A549 (cell line): ENCODE measurements around the gene MEGF8. TPM values are rescaled to one million over a fixed set of nuclear protein-coding genes. Genes with fewer than 3 reads are reported as not detected.
A peak's percentile ranks its signal among the peaks of the same experiment; 100 is the strongest.

Experiments used
- ATAC-seq, 2 experiments: fragments of 200-7000 bp in 1 of 2; fragments of >200 bp in 1 of 2; cut with Nextera tagmentation in 1 of 2; cut with Tn5 transposase in 1 of 2; 3 replicates each; pipeline versions ENCODE4 v1.8.0 to v1.9.1; 2018 to 2020; ENCODE audit warnings: mild to moderate bottlenecking in 1 of 2, moderate library complexity in 1 of 2
- CTCF ChIA-PET: fragments of 300-600 bp; sonication (Branson Sonifier 250); formaldehyde crosslinking; extraction: SDS; loops from one replicate; lab custom pipeline; 2021; ENCODE audit warnings: antibody characterized with exemption, inconsistent platforms; lab: Yijun Ruan, JAX
- POLR2A ChIA-PET: fragments of 350-600 bp; formaldehyde crosslinking; extraction: SDS; loops from one replicate; lab custom pipeline; 2021; ENCODE audit warnings: antibody characterized with exemption, inconsistent platforms; lab: Yijun Ruan, JAX
- DNase-seq, 2 experiments: peaks; one replicate each; pipeline versions ENCODE4 v3.0.0 to v3.0.0-alpha.2; 2011 to 2016; ENCODE audit warnings: low read depth in 1 of 2, low spot score in 1 of 2
- FAIRE-seq: peaks from 2 replicates; lab custom pipeline; 2011; peaks lifted over from hg19 to GRCh38; lab: Jason Lieb, UNC
- H3K27ac ChIP-seq, 2 experiments: fragments of >200 bp; sonication (Bioruptor Twin); formaldehyde crosslinking; 3 replicates each; pipeline ENCODE4 v1.5.1; 2016 to 2017
- H3K4me1 ChIP-seq: fragments of >200 bp; sonication (Bioruptor Twin); formaldehyde crosslinking; 3 replicates; pipeline ENCODE4 v1.6.1; 2016
- H3K4me2 ChIP-seq: fragments of >200 bp; sonication (Bioruptor Twin); formaldehyde crosslinking; 3 replicates; pipeline ENCODE4 v1.6.1; 2016
- H3K4me3 ChIP-seq: fragments of >200 bp; sonication (Bioruptor Twin); formaldehyde crosslinking; 3 replicates; pipeline ENCODE4 v1.5.1; 2016
- H3K9me3 ChIP-seq: fragments of >200 bp; sonication (Bioruptor Twin); formaldehyde crosslinking; 3 replicates; pipeline ENCODE4 v1.6.1; 2016
- CBX8 ChIP-seq: fragments of 200-600 bp; sonication (generic); IDR thresholded peaks from 2 replicates; pipeline ENCODE4 v1.6.1; 2016
- CEBPB ChIP-seq, 2 experiments: fragments of >200 bp in 1 of 2; sonication (Bioruptor Twin) in 1 of 2; formaldehyde crosslinking in 1 of 2; IDR thresholded peaks; 2 replicates each; pipeline ENCODE4 v1.6.1; 2012 to 2016
- EHF ChIP-seq: fragments of 250-450 bp; sonication (Bioruptor Pico); IDR thresholded peaks from 2 replicates; pipeline ENCODE4 v1.5.0; 2020; ENCODE audit warnings: mild to moderate bottlenecking
- ESRRA ChIP-seq: fragments of 150-350 bp; IDR thresholded peaks from 2 replicates; pipeline ENCODE4 v1.6.1; 2014; ENCODE audit warnings: mild to moderate bottlenecking, low read length, borderline replicate concordance
- FOSB ChIP-seq: fragments of 250-450 bp; sonication (Bioruptor Pico); IDR thresholded peaks from 2 replicates; pipeline ENCODE4 v1.5.0; 2020; ENCODE audit warnings: mild to moderate bottlenecking, moderate library complexity
- FOSL2 ChIP-seq, 2 experiments: fragments of 450-650 bp in 1 of 2; fragments of >200 bp in 1 of 2; sonication (Bioruptor Twin) in 1 of 2; formaldehyde crosslinking; IDR thresholded peaks; 2 replicates each; pipeline versions ENCODE4 v1.5.0 to v1.6.1; 2016 to 2020; ENCODE audit warnings: mild to moderate bottlenecking in 1 of 2, moderate library complexity in 1 of 2
- FOXS1 ChIP-seq: fragments of 250-450 bp; sonication (Bioruptor Pico); IDR thresholded peaks from 2 replicates; pipeline ENCODE4 v1.5.0; 2020; ENCODE audit warnings: mild to moderate bottlenecking, moderate library complexity
- HEYL ChIP-seq: fragments of 250-450 bp; sonication (Bioruptor Pico); IDR thresholded peaks from 2 replicates; pipeline ENCODE4 v1.8.0; 2021; ENCODE audit warnings: mild to moderate bottlenecking, moderate library complexity
- HOXB13 ChIP-seq: fragments of 250-450 bp; sonication (Bioruptor Pico); IDR thresholded peaks from 2 replicates; pipeline ENCODE4 v1.5.0; 2020; ENCODE audit warnings: low read depth, mild to moderate bottlenecking, moderate library complexity
- HOXB5 ChIP-seq: fragments of 250-450 bp; sonication (Bioruptor Pico); IDR thresholded peaks from 2 replicates; pipeline ENCODE4 v1.5.0; 2020; ENCODE audit warnings: mild to moderate bottlenecking, moderate library complexity
- JUN ChIP-seq, 2 experiments: fragments of >200 bp; sonication (Bioruptor Twin); formaldehyde crosslinking; IDR thresholded peaks; 2 replicates in 1 of 2; 3 replicates in 1 of 2; pipeline ENCODE4 v1.6.1; 2016 to 2017
- NFE2L2 ChIP-seq: fragments of 150-350 bp; conservative IDR thresholded peaks from 2 replicates; pipeline ENCODE4 v1.6.1; 2014; ENCODE audit warnings: low read length
- NR3C1 ChIP-seq: fragments of >200 bp; sonication (Bioruptor Twin); formaldehyde crosslinking; IDR thresholded peaks from 3 replicates; pipeline ENCODE4 v1.6.1; 2017
- PHF8 ChIP-seq: fragments of 200-600 bp; sonication (generic); IDR thresholded peaks from 2 replicates; pipeline ENCODE4 v1.6.1; 2016; ENCODE audit warnings: low read depth, mild to moderate bottlenecking, antibody characterized with exemption, moderate library complexity, borderline replicate concordance
- RAD21 ChIP-seq, 2 experiments: fragments of >200 bp in 1 of 2; sonication (Bioruptor Twin) in 1 of 2; formaldehyde crosslinking in 1 of 2; IDR thresholded peaks in 1 of 2; conservative IDR thresholded peaks in 1 of 2; 2 replicates in 1 of 2; 3 replicates in 1 of 2; pipeline ENCODE4 v1.6.1; 2012 to 2018; ENCODE audit warnings: inconsistent platforms in 1 of 2
- RCOR1 ChIP-seq: fragments of 150-350 bp; IDR thresholded peaks from 2 replicates; pipeline ENCODE4 v1.6.1; 2014; ENCODE audit warnings: antibody characterized with exemption, low read length, low read depth
- TFCP2L1 ChIP-seq: fragments of 250-450 bp; sonication (Bioruptor Pico); IDR thresholded peaks from 2 replicates; pipeline ENCODE4 v1.5.0; 2021; ENCODE audit warnings: mild to moderate bottlenecking
- ZC3H11A ChIP-seq: fragments of 450-650 bp; IDR thresholded peaks from 2 replicates; pipeline ENCODE4 v1.6.1; 2014; ENCODE audit warnings: antibody characterized with exemption, mild to moderate bottlenecking
- ZFP36 ChIP-seq: fragments of 450-650 bp; IDR thresholded peaks from 2 replicates; pipeline ENCODE4 v1.6.1; 2014; ENCODE audit warnings: borderline replicate concordance; ENCODE audit not compliant: partially characterized antibody
- ZNF302 ChIP-seq: fragments of 250-450 bp; sonication (Bioruptor Pico); IDR thresholded peaks from 2 replicates; pipeline ENCODE4 v1.9.0; 2021; ENCODE audit warnings: inconsistent platforms, mild to moderate bottlenecking, moderate library complexity
- WGBS: methylation state at CpG from one replicate; pipeline ENCODE4 v1.1.6; 2017; ENCODE audit errors: missing lambda C conversion rate; 5-methylcytosine and 5-hydroxymethylcytosine counted together
- polyA plus RNA-seq, 4 experiments: library from polyadenylated mRNA; depleted of rRNA in 3 of 4; stranded (reverse); fragments of >200 nt; fragmentation: RNase III in 1 of 4; extraction: RNeasy Plus Mini Kit Qiagen cat#74134 plus additional on column Dnase treatment in 1 of 4; gene quantifications; 2 replicates in 3 of 4; 3 replicates in 1 of 4; pipeline ENCODE4 v1.2.3, GENCODE V29; 2011 to 2017
- TF ChIP-seq, protein P1 (sequence below): IDR thresholded peaks from 2 replicates; pipeline ENCODE4 v1.6.1; 2012
- TF ChIP-seq, protein P2 (sequence below): fragments of >200 bp; sonication (Bioruptor Twin); formaldehyde crosslinking; IDR thresholded peaks from 3 replicates; pipeline ENCODE4 v1.6.1; 2016
- TF ChIP-seq, protein P3 (sequence below): fragments of 250-450 bp; sonication (Bioruptor Pico); IDR thresholded peaks from 2 replicates; pipeline ENCODE4 v1.5.0; 2020; ENCODE audit warnings: low read depth, mild to moderate bottlenecking, moderate library complexity
- TF ChIP-seq, protein P4 (sequence below): fragments of >200 bp; sonication (Bioruptor Twin); formaldehyde crosslinking; IDR thresholded peaks from 2 replicates; pipeline ENCODE4 v1.6.1; 2016
- TF ChIP-seq, protein P5 (sequence below): fragments of 250-450 bp; sonication (Bioruptor Pico); IDR thresholded peaks from 2 replicates; pipeline ENCODE4 v1.5.0; 2021; ENCODE audit warnings: mild to moderate bottlenecking, moderate library complexity, borderline replicate concordance

MEGF8 gene
- polyA plus RNA-seq, 2 of the 4 experiments (the other 2 are of a cell fraction), result 10.4 to 27.2 TPM

DNA sequence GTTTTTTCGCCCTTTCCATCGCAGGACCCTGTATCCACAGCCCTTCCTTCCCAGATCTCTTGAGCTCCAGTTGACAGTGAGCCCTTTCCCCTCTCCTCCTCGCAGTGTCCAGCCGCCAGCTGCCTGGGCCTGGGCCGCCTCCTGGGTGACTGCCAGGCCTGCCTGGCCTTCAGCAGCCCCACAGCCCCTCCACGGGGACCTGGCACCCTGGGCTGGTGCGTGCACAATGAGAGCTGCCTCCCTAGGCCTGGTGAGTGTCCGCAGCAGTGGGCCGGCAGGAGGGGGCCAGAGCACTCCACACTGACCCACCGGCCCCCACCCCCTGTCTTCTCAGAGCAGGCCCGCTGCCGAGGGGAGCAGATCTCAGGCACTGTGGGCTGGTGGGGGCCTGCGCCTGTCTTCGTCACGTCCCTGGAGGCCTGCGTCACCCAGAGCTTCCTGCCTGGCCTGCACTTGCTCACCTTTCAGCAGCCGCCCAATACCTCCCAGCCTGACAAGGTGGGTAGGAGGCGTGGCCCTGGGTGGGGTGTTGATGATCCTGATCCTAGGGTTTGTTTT lies 19.0 kb downstream of the MEGF8 start (continued):
- TF ChIP-seq, protein P1, sequence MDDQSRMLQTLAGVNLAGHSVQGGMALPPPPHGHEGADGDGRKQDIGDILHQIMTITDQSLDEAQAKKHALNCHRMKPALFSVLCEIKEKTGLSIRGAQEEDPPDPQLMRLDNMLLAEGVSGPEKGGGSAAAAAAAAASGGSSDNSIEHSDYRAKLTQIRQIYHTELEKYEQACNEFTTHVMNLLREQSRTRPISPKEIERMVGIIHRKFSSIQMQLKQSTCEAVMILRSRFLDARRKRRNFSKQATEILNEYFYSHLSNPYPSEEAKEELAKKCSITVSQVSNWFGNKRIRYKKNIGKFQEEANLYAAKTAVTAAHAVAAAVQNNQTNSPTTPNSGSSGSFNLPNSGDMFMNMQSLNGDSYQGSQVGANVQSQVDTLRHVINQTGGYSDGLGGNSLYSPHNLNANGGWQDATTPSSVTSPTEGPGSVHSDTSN, result no peak
- no peak for TF ChIP-seq HOXB5 (CRISPR knock-in tag)
- TF ChIP-seq, protein P2, sequence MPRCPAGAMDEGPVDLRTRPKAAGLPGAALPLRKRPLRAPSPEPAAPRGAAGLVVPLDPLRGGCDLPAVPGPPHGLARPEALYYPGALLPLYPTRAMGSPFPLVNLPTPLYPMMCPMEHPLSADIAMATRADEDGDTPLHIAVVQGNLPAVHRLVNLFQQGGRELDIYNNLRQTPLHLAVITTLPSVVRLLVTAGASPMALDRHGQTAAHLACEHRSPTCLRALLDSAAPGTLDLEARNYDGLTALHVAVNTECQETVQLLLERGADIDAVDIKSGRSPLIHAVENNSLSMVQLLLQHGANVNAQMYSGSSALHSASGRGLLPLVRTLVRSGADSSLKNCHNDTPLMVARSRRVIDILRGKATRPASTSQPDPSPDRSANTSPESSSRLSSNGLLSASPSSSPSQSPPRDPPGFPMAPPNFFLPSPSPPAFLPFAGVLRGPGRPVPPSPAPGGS, result no peak
- no peak for TF ChIP-seq NR3C1
- TF ChIP-seq, all 56 proteins: peak for 0

DNA sequence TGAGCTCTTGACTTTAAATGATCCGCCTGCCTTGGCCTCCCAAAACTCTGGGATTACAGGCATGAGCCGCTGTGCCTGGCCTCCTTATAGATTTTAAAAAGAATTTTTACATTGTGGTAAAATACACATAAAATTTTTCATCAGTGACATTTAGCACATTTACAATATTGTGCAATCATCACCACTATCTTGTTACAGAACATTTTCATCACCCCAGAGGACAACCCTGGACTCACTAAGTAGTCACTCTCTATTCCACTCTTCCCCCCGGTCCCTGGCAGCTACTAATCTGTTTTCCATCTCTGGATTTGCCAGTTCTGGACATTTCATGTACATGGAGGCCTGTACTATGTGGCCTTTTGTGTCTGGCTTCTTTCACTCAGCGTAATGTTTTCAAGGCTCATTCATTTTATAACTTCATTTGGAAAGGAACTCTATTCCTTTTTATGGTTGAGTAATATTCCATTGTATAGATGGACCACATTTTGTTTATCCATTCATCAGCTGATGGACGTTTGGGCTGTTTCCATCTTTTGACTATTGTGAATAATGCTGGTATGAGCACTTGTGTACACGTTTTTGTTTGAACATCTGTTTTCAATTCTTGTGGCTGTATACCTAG lies 19.9 kb downstream of the MEGF8 start:
- WGBS, result 75% methylated on average over 6 of the region's 6 CpGs
- no peak for ATAC-seq
- no peak overlapping the region for H3K4me3 ChIP-seq
- TF ChIP-seq CEBPB (IDR thresholded peaks at IDR 0.05), result peak; percentile 68 to 73; a peak in 2 of 4 replicates
- TF ChIP-seq NFE2L2, result no peak
- TF ChIP-seq ESRRA, result no peak
- TF ChIP-seq, all 56 proteins: peak for 1
- CTCF ChIA-PET, result interaction anchor here (0.7 to 2.4 kb wide), 11 partner anchors 9 to 213 kb away, joined by 3 to 9 read pairs (median 4); no protein-coding TSS in a partner anchor
- Histone ChIP-seq H3K4me2 (no peak overlapping the region), H3K4me1 (peaks cover 6% of the 10 kb centered on the region; the same call in 2 of the 3 replicates), H3K27ac (no peak overlapping the region), H3K9me3 (no peaks in the 10 kb centered on the region)
- POLR2A ChIA-PET, result interaction anchor here (0.5 kb wide), 1 partner anchor 141 kb away, joined by 8 read pairs; no protein-coding TSS in a partner anchor
- FAIRE-seq (peak; percentile 88), DNase-seq (no peak)

DNA sequence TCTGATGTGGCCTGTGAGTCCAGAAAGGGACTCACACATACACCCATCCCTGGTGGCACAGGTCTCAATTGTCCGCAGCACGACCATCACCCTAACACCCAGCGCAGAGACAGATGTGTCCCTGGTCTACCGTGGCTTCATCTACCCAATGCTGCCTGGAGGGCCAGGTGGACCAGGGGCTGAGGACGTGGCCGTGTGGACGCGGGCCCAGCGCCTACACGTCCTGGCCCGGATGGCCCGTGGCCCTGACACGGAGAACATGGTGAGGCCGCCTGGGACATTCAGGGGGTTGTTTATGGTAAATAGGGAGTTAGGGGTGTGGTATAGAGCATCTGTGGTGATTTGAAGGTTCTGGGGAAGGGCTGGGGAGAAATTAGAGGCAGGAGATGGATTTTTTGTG lies 22.8 kb downstream of the MEGF8 start:
- ATAC-seq (no peak), DNase-seq (no peak), FAIRE-seq (no peak)
- Histone ChIP-seq H3K4me3 (no peak overlapping the region), H3K4me1 (peaks cover 6% of the 10 kb centered on the region; the same call in 2 of the 3 replicates), H3K9me3 (no peaks in the 10 kb centered on the region), H3K4me2 (no peak overlapping the region), H3K27ac (no peak overlapping the region)
- no peak for TF ChIP-seq ZNF302 (CRISPR knock-in tag)
- TF ChIP-seq RAD21 (conservative IDR thresholded peaks at IDR 0.05 in 1 of 2, IDR thresholded peaks at IDR 0.05 in 1 of 2), result no peak
- TF ChIP-seq EHF (CRISPR knock-in tag), result no peak
- TF ChIP-seq, protein P3, sequence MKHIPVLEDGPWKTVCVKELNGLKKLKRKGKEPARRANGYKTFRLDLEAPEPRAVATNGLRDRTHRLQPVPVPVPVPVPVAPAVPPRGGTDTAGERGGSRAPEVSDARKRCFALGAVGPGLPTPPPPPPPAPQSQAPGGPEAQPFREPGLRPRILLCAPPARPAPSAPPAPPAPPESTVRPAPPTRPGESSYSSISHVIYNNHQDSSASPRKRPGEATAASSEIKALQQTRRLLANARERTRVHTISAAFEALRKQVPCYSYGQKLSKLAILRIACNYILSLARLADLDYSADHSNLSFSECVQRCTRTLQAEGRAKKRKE (CRISPR knock-in tag), result no peak
- TF ChIP-seq, protein P2, result no peak
- no peak for TF ChIP-seq PHF8
- no peak for TF ChIP-seq FOXS1 (CRISPR knock-in tag)
- no peak for TF ChIP-seq TFCP2L1 (CRISPR knock-in tag)
- no peak for TF ChIP-seq CBX8
- TF ChIP-seq, protein P4, sequence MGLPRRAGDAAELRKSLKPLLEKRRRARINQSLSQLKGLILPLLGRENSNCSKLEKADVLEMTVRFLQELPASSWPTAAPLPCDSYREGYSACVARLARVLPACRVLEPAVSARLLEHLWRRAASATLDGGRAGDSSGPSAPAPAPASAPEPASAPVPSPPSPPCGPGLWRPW, result no peak
- TF ChIP-seq FOSL2 (IDR thresholded peaks at IDR 0.05), result no peak
- no peak for TF ChIP-seq FOSL2 (CRISPR knock-in tag; IDR thresholded peaks at IDR 0.05)
- no peak for TF ChIP-seq ZC3H11A
- no peak for TF ChIP-seq FOSB (CRISPR knock-in tag)
- TF ChIP-seq, protein P5, sequence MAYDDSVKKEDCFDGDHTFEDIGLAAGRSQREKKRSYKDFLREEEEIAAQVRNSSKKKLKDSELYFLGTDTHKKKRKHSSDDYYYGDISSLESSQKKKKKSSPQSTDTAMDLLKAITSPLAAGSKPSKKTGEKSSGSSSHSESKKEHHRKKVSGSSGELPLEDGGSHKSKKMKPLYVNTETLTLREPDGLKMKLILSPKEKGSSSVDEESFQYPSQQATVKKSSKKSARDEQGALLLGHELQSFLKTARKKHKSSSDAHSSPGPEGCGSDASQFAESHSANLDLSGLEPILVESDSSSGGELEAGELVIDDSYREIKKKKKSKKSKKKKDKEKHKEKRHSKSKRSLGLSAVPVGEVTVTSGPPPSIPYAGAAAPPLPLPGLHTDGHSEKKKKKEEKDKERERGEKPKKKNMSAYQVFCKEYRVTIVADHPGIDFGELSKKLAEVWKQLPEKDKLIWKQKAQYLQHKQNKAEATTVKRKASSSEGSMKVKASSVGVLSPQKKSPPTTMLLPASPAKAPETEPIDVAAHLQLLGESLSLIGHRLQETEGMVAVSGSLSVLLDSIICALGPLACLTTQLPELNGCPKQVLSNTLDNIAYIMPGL, result no peak
- TF ChIP-seq HEYL (CRISPR knock-in tag), result no peak
- no peak for TF ChIP-seq RCOR1
- no peak for TF ChIP-seq JUN (IDR thresholded peaks at IDR 0.05)
- no peak for TF ChIP-seq HOXB13 (CRISPR knock-in tag)
- TF ChIP-seq ZFP36, result no peak
- 94% methylated on average over 14 of the region's 14 CpGs for WGBS
- ChIA-PET CTCF (interaction anchor here (1.6 kb wide), 1 partner anchor 32 kb away, joined by 5 read pairs; no protein-coding TSS in a partner anchor), POLR2A (no interaction called here)
